Muscle of back (tissue), 11 donors: ENCODE data around the gene ITPR1. TPM values are rescaled to one million over a fixed set of nuclear protein-coding genes. Genes with fewer than 3 reads are reported as not detected.
"Not testable (repeated sequence)": the region's sequence is repeated elsewhere in the genome, so short reads cannot be mapped to it uniquely, and the experiment has no call there.

Experiments
- DNase-seq, 3 donors: peaks; one replicate each; pipeline versions ENCODE4 v3.0.0 to v3.0.0-alpha.2; 2013
- polyA plus RNA-seq, 10 donors: library from polyadenylated mRNA; unstranded; fragments of 120-200 nt; gene quantifications; one replicate each; pipeline ENCODE4 v1.2.1, GENCODE V29; 2013; ENCODE audit not compliant: insufficient read length in 10 of 10

The ITPR1 gene
- polyA plus RNA-seq, 10 donors: 16.2 to 25.2 (median 20.5) TPM

GRCh38 chr3:4756057-4756775 is 263.1 kb downstream of the ITPR1 start:
- DNase-seq: no peak

GRCh38 chr3:4756855-4757574 is 263.9 kb downstream of the ITPR1 start:
- no peak for DNase-seq

- no peak for DNase-seq
These were observed 264.6 kb downstream of the ITPR1 start for GRCh38 chr3:4757575-4758248.

- no peak for DNase-seq
These were observed 265.2 kb downstream of the ITPR1 start for GRCh38 chr3:4758249-4758860.

- DNase-seq: no peak
These were observed 266.0 kb downstream of the ITPR1 start for GRCh38 chr3:4758957-4759656.

GRCh38 chr3:4759689-4760312 is 266.7 kb downstream of the ITPR1 start:
- no peak for DNase-seq

GRCh38 chr3:4761759-4762158 is 268.6 kb downstream of the ITPR1 start:
- no peak for DNase-seq

GRCh38 chr3:4762481-4763230 is 269.5 kb downstream of the ITPR1 start:
- DNase-seq: not testable (repeated sequence)

GRCh38 chr3:4763604-4764247 is 270.6 kb downstream of the ITPR1 start:
- no peak for DNase-seq

GRCh38 chr3:4765212-4765611 is 272.1 kb downstream of the ITPR1 start:
- no peak for DNase-seq

GRCh38 chr3:4766263-4766662 is 273.1 kb downstream of the ITPR1 start:
- DNase-seq: no peak

- no peak for DNase-seq
These were observed 273.8 kb downstream of the ITPR1 start for GRCh38 chr3:4766716-4767499.

GRCh38 chr3:4768021-4768420 is 274.9 kb downstream of the ITPR1 start:
- DNase-seq: no peak

GRCh38 chr3:4768521-4768920 is 275.4 kb downstream of the ITPR1 start:
- DNase-seq: no peak

GRCh38 chr3:4770561-4770960 is 277.4 kb downstream of the ITPR1 start:
- DNase-seq: no peak

GRCh38 chr3:4771243-4771642 is 278.1 kb downstream of the ITPR1 start:
- no peak for DNase-seq

- peak in 2 of 3 donors; percentile 42 to 64 for DNase-seq
These were observed 279.1 kb downstream of the ITPR1 start for GRCh38 chr3:4772171-4772804.

GRCh38 chr3:4772858-4773257 is 279.7 kb downstream of the ITPR1 start:
- no peak for DNase-seq

- no peak for DNase-seq
These were observed 280.4 kb downstream of the ITPR1 start for GRCh38 chr3:4773583-4773982.
